Endothelial cell of umbilical vein (primary cell): ENCODE measurements around the gene QDPR. TPM values are rescaled to one million over a fixed set of nuclear protein-coding genes. Genes with fewer than 3 reads are reported as not detected.

Source experiments
- BruUV-seq: library from RNA; stranded (reverse); fragments of 400-500 nt; replicated peaks from 2 replicates; lab custom pipeline; 2021; lab: Mats Ljungman, UMichigan
- CTCF ChIA-PET: fragments of 300-600, 350-600 bp; sonication (Branson Sonifier 250); formaldehyde crosslinking; loops from one replicate; lab custom pipeline; 2021; ENCODE audit warnings: antibody characterized with exemption, inconsistent platforms; lab: Charles Lee
- POLR2A ChIA-PET: fragments of 300-600, 350-600 bp; sonication (Branson Sonifier 250); formaldehyde crosslinking; loops from one replicate; lab custom pipeline; 2021; ENCODE audit warnings: antibody characterized with exemption, inconsistent platforms; lab: Charles Lee
- DNase-seq: peaks from one replicate; pipeline ENCODE4 v3.0.0-alpha.2; 2011; ENCODE audit warnings: low read depth, low spot score
- FAIRE-seq: peaks from 2 replicates; lab custom pipeline; 2011; peaks lifted over from hg19 to GRCh38; lab: Jason Lieb, UNC
- H2AFZ ChIP-seq: 2 replicates; pipeline ENCODE4 v1.6.0; 2012; ENCODE audit warnings: low read depth, low read length, control low read depth, inconsistent platforms
- H3K27ac ChIP-seq: 2 replicates; pipeline ENCODE4 v1.5.1; 2011; ENCODE audit warnings: low read depth, mild to moderate bottlenecking, control low read depth, low read length, moderate library complexity; ENCODE audit not compliant: insufficient read depth
- H3K27me3 ChIP-seq, 2 experiments: 2 replicates each; pipeline versions ENCODE4 v1.6.0 to v1.6.1; 2011; ENCODE audit warnings: low read length in 2 of 2, mixed read lengths in 1 of 2; ENCODE audit not compliant: control insufficient read depth in 2 of 2, insufficient read depth in 2 of 2
- H3K36me3 ChIP-seq, 2 experiments: 2 replicates in 1 of 2; 3 replicates in 1 of 2; pipeline ENCODE4 v1.5.1; 2011; ENCODE audit warnings: low read length in 2 of 2, mild to moderate bottlenecking in 1 of 2, moderate library complexity in 1 of 2; ENCODE audit not compliant: control insufficient read depth in 2 of 2, insufficient read depth in 2 of 2; ENCODE audit errors: extremely low read depth in 1 of 2
- H3K4me1 ChIP-seq: 3 replicates; pipeline ENCODE4 v1.5.1; 2011; ENCODE audit warnings: mild to moderate bottlenecking, low read length; ENCODE audit not compliant: control insufficient read depth, insufficient read depth; ENCODE audit errors: extremely low read depth
- H3K4me2 ChIP-seq: 2 replicates; pipeline ENCODE4 v1.6.1; 2011; ENCODE audit warnings: low read length, control low read depth, mixed read lengths; ENCODE audit not compliant: insufficient read depth
- H3K4me3 ChIP-seq, 3 experiments: fragments of 200-600 bp in 1 of 3; sonication (generic), shearing (Covaris generic) in 1 of 3; replicated peaks in 1 of 3; 2 replicates each; pipeline ENCODE4 v1.5.1; 2011 to 2016; ENCODE audit warnings: control low read depth in 3 of 3, low read length in 3 of 3, mild to moderate bottlenecking in 2 of 3, inconsistent platforms in 1 of 3, low read depth in 1 of 3, moderate library complexity in 1 of 3; ENCODE audit not compliant: insufficient read depth in 1 of 3
- H3K79me2 ChIP-seq: 2 replicates; pipeline ENCODE4 v1.6.0; 2012; ENCODE audit warnings: low read length, inconsistent platforms; ENCODE audit not compliant: control insufficient read depth, insufficient read depth
- H3K9ac ChIP-seq: replicated peaks from 2 replicates; pipeline ENCODE3; 2011; ENCODE audit warnings: low read length, control low read depth; ENCODE audit not compliant: insufficient read depth; ENCODE audit errors: extremely low read depth
- H3K9me1 ChIP-seq: replicated peaks from 3 replicates; pipeline ENCODE4 v1.6.0; 2011; ENCODE audit warnings: mild to moderate bottlenecking, low read length; ENCODE audit not compliant: control insufficient read depth, insufficient read depth; ENCODE audit errors: extremely low read depth
- H3K9me3 ChIP-seq: replicated peaks from 2 replicates; pipeline ENCODE4 v1.5.1; 2012; ENCODE audit warnings: low read length, inconsistent platforms; ENCODE audit not compliant: control insufficient read depth, insufficient read depth
- H4K20me1 ChIP-seq: replicated peaks from 2 replicates; pipeline ENCODE3; 2011; ENCODE audit warnings: mild to moderate bottlenecking, low read length; ENCODE audit not compliant: control insufficient read depth, insufficient read depth; ENCODE audit errors: extremely low read depth
- EZH2 ChIP-seq: IDR thresholded peaks from 2 replicates; pipeline ENCODE4 v1.6.1; 2012; ENCODE audit warnings: borderline replicate concordance, low read depth, mild to moderate bottlenecking, moderate library complexity, low read length, inconsistent platforms; ENCODE audit not compliant: severe bottlenecking
- FOS ChIP-seq: IDR thresholded peaks from 2 replicates; pipeline ENCODE4 v1.6.1; 2011; ENCODE audit warnings: mild to moderate bottlenecking, low read length, moderate library complexity, borderline replicate concordance; ENCODE audit not compliant: insufficient read depth
- GATA2 ChIP-seq: IDR thresholded peaks from 2 replicates; pipeline ENCODE4 v1.7.0; 2011; ENCODE audit warnings: low read depth, mild to moderate bottlenecking, moderate library complexity, mixed read lengths, low read length; ENCODE audit not compliant: insufficient read length, insufficient read depth
- JUN ChIP-seq: IDR thresholded peaks from 2 replicates; pipeline ENCODE4 v1.6.1; 2011; ENCODE audit warnings: borderline replicate concordance, low read depth; ENCODE audit not compliant: insufficient read length, insufficient read depth
- MAX ChIP-seq: IDR thresholded peaks from 2 replicates; pipeline ENCODE4 v1.6.1; 2011; ENCODE audit not compliant: insufficient read depth, insufficient read length
- POLR2A ChIP-seq: IDR thresholded peaks from 2 replicates; pipeline ENCODE4 v1.6.1; 2012; ENCODE audit warnings: low read depth, mild to moderate bottlenecking, control low read depth, low read length
- POLR2AphosphoS5 ChIP-seq: IDR thresholded peaks from 2 replicates; pipeline ENCODE4 v1.6.1; 2012; ENCODE audit warnings: low read depth, mild to moderate bottlenecking, control low read depth, low read length, moderate library complexity; ENCODE audit not compliant: insufficient read depth
- dilution Hi-C: fragments of 300-500 bp; cut with MboI; formaldehyde crosslinking; loops from one replicate; pipeline ENCODE4 v1.15.0; 2019; ENCODE audit warnings: low sequenced_read_pairs; ENCODE audit not compliant: extremely low pct_ligation_motif_present
- intact Hi-C: fragments of 100-400 bp; cut with micrococcal nuclease; formaldehyde crosslinking; loops from one replicate; pipeline ENCODE4 v1.10.0; 2022
- polyA plus RNA-seq, 4 experiments: library from polyadenylated mRNA; depleted of rRNA in 3 of 4; stranded (reverse) in 3 of 4; unstranded in 1 of 4; fragments of >200 nt; gene quantifications; 2 replicates each; pipeline versions ENCODE4 v1.2.1 to v1.2.3, GENCODE V29; 2011 to 2012; ENCODE audit warnings: missing spikeins in 1 of 4
- total RNA-seq: library from RNA; stranded (reverse); gene quantifications from 2 replicates; pipeline ENCODE4 v1.2.3, GENCODE V29; 2021
- TF ChIP-seq, protein P1 (sequence below), 2 donors: IDR thresholded peaks; 1 replicate in 1 of 2; 2 replicates in 1 of 2; pipeline ENCODE4 v1.5.1; 2011; ENCODE audit warnings: low read length in 2 of 2, mild to moderate bottlenecking in 2 of 2, moderate library complexity in 2 of 2, control low read depth in 1 of 2, inconsistent platforms in 1 of 2, low read depth in 1 of 2; ENCODE audit not compliant: insufficient read depth in 1 of 2; ENCODE audit errors: extremely low read depth in 1 of 2

The QDPR gene
- total and polyA plus RNA-seq, 2 donors (not counting 3 experiments of a cell fraction or from before 2014, with no cell fraction given), result 20.5 to 20.9 TPM

DNA sequence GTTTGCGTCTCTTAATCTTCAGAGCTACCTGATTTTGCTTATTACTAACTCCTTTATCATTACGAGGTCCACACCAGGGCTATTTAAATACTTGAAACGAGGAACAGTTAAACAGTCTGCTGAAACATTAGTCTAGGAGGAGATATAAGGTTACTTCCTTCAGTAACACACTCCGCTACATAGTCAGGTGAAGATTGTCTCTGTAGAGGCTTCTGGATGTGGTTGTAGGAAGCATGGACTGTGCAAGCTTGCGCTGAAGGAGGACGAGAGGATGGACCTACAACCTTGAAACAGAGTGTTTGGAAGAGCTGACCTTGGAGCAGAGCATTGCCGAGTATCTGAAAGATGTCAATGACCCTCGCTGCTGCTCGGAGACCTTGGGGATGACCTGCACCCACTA, 3.0 kb upstream of the QDPR start, which contains the start of gene CLRN2:
TSS of gene CLRN2 (plus strand) at position 301 of the 400 bp plus-strand sequence. CDS start 102 bp downstream, outside the sequence.
- FAIRE-seq (no peak), DNase-seq (no peak)
- intact Hi-C loops (no loop called here), dilution Hi-C loops (no loop called here)
- POLR2A ChIA-PET, result no interaction called here
- Histone ChIP-seq H3K4me1 (peaks cover 15% of the 10 kb centered on the region), H3K4me2 (no peak within 1 kb of the TSS), H3K9me3 (no peaks in the 10 kb centered on the region), H3K27ac (no peak within 1 kb of the TSS), H3K9ac (no peak within 1 kb of the TSS), H3K9me1 (no peaks in the 10 kb centered on the region), H3K27me3 (peaks cover 25 to 28% of the 10 kb centered on the region in 2 experiments), H3K36me3 (no peaks in the 10 kb centered on the region), H3K79me2 (peaks cover 17% of the 10 kb centered on the region), H4K20me1 (no peaks in the 10 kb centered on the region), H2AFZ (no peak within 1 kb of the TSS), H3K4me3 (no peak within 1 kb of the TSS)
- CTCF ChIA-PET, result no interaction called here
- TF ChIP-seq, protein P1, sequence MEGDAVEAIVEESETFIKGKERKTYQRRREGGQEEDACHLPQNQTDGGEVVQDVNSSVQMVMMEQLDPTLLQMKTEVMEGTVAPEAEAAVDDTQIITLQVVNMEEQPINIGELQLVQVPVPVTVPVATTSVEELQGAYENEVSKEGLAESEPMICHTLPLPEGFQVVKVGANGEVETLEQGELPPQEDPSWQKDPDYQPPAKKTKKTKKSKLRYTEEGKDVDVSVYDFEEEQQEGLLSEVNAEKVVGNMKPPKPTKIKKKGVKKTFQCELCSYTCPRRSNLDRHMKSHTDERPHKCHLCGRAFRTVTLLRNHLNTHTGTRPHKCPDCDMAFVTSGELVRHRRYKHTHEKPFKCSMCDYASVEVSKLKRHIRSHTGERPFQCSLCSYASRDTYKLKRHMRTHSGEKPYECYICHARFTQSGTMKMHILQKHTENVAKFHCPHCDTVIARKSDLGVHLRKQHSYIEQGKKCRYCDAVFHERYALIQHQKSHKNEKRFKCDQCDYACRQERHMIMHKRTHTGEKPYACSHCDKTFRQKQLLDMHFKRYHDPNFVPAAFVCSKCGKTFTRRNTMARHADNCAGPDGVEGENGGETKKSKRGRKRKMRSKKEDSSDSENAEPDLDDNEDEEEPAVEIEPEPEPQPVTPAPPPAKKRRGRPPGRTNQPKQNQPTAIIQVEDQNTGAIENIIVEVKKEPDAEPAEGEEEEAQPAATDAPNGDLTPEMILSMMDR (IDR thresholded peaks at IDR 0.05; ENCODE audit: extremely low read depth in 1 of 2, insufficient read depth in 1 of 2, low read depth in 1 of 2, low read length in 2 of 2), result no peak
- no peak for TF ChIP-seq EZH2
- TF ChIP-seq GATA2, result no peak
- TF ChIP-seq JUN, result no peak
- TF ChIP-seq POLR2A, result no peak
- TF ChIP-seq FOS, result no peak
- no peak for TF ChIP-seq MAX
- TF ChIP-seq POLR2AphosphoS5, result no peak
- BruUV-seq, result no TSS peak
